Astrocyte of the spinal cord (primary cell): ENCODE results near the gene MARK2.

Source experiments
- DNase-seq: peaks from one replicate; pipeline ENCODE4 v3.0.0; 2011; ENCODE audit warnings: low read depth, low spot score
- H3K4me3 ChIP-seq: 2 replicates; pipeline ENCODE4 v1.5.1; 2011; ENCODE audit warnings: low read depth, mild to moderate bottlenecking, low read length, moderate library complexity
- CTCF ChIP-seq: IDR thresholded peaks from 2 replicates; pipeline ENCODE4 v1.5.1; 2012; ENCODE audit warnings: low read depth, mild to moderate bottlenecking, low read length, inconsistent platforms
- in situ Hi-C: cut with HindIII; loops from 2 replicates; pipeline ENCODE4 v1.10.0; 2017; ENCODE audit warnings: low sequenced_read_pairs

Gene MARK2

GRCh38 chr11:63919267-63920125 lies 80.6 kb downstream of the MARK2 start:
- peak; percentile 37 for DNase-seq
- in situ Hi-C loops, result no loop called here
- TF ChIP-seq CTCF, result no peak
- no peak overlapping the region for H3K4me3 ChIP-seq

- no peak overlapping the region for H3K4me3 ChIP-seq
- in situ Hi-C loops, result no loop called here
- no peak for TF ChIP-seq CTCF
- no peak for DNase-seq
Measured at GRCh38 chr11:63920126-63920938, 81.4 kb downstream of the MARK2 start.

- no peak overlapping the region for H3K4me3 ChIP-seq
- peak; percentile 70 for TF ChIP-seq CTCF
- in situ Hi-C loops, result no loop called here
- no peak for DNase-seq
Measured at GRCh38 chr11:63920939-63921417, 82.1 kb downstream of the MARK2 start.

GRCh38 chr11:63922673-63923192 lies 83.8 kb downstream of the MARK2 start:
- DNase-seq, result no peak
- no peak overlapping the region for H3K4me3 ChIP-seq
- TF ChIP-seq CTCF, result no peak
- in situ Hi-C loops, result no loop called here

GRCh38 chr11:63923319-63923718 lies 84.4 kb downstream of the MARK2 start:
- DNase-seq, result no peak
- no peak overlapping the region for H3K4me3 ChIP-seq
- TF ChIP-seq CTCF, result no peak
- in situ Hi-C loops, result no loop called here

- no peak for TF ChIP-seq CTCF
- no peak overlapping the region for H3K4me3 ChIP-seq
- in situ Hi-C loops, result no loop called here
- DNase-seq, result no peak
Measured at GRCh38 chr11:63929616-63930015, 90.7 kb downstream of the MARK2 start.
